Fibroblast of lung (primary cell): ENCODE data around the gene KCNMA1. TPM values are rescaled to one million over a fixed set of nuclear protein-coding genes. Genes with fewer than 3 reads are reported as not detected.

ENCODE experiments used
- DNase-seq, 2 donors: peaks; one replicate each; pipeline versions ENCODE4 v3.0.0 to v3.0.0-alpha.2; 2010; ENCODE audit warnings: low read depth in 2 of 2
- H2AFZ ChIP-seq: 2 replicates; pipeline ENCODE4 v1.5.1; 2012; ENCODE audit warnings: low read length, control low read depth, inconsistent platforms
- H3K27ac ChIP-seq: 2 replicates; pipeline ENCODE4 v1.5.1; 2011; ENCODE audit warnings: low read length, control low read depth; ENCODE audit not compliant: insufficient read depth
- H3K27me3 ChIP-seq: 2 replicates; pipeline ENCODE4 v1.5.1; 2011; ENCODE audit warnings: mild to moderate bottlenecking, low read length; ENCODE audit not compliant: control insufficient read depth, insufficient read depth
- H3K36me3 ChIP-seq: 2 replicates; pipeline ENCODE4 v1.5.1; 2011; ENCODE audit warnings: low read length; ENCODE audit not compliant: control insufficient read depth, insufficient read depth
- H3K4me1 ChIP-seq: 2 replicates; pipeline ENCODE4 v1.5.1; 2011; ENCODE audit warnings: low read length; ENCODE audit not compliant: control insufficient read depth, insufficient read depth; ENCODE audit errors: extremely low read depth
- H3K4me2 ChIP-seq: 2 replicates; pipeline ENCODE4 v1.5.1; 2011; ENCODE audit warnings: low read length, control low read depth; ENCODE audit not compliant: insufficient read depth; ENCODE audit errors: extremely low read depth
- H3K4me3 ChIP-seq, 4 experiments: fragments of 200-600 bp in 1 of 4; sonication (generic) in 1 of 4; replicated peaks in 1 of 4; 2 replicates each; pipeline ENCODE4 v1.5.1; 2011 to 2016; ENCODE audit warnings: low read length in 4 of 4, low read depth in 3 of 4, mild to moderate bottlenecking in 3 of 4, control low read depth in 2 of 4, inconsistent platforms in 1 of 4, mixed read lengths in 1 of 4; ENCODE audit not compliant: insufficient read depth in 1 of 4; ENCODE audit errors: control extremely low read depth in 1 of 4
- H3K79me2 ChIP-seq: 2 replicates; pipeline ENCODE4 v1.5.1; 2012; ENCODE audit warnings: mild to moderate bottlenecking, low read length, inconsistent platforms; ENCODE audit not compliant: control insufficient read depth, insufficient read depth
- H3K9ac ChIP-seq: 2 replicates; pipeline ENCODE4 v1.5.1; 2011; ENCODE audit warnings: mild to moderate bottlenecking, low read length, control low read depth; ENCODE audit not compliant: insufficient read depth
- H3K9me3 ChIP-seq: 2 replicates; pipeline ENCODE4 v1.5.1; 2012; ENCODE audit warnings: low read depth, low read length; ENCODE audit not compliant: control insufficient read depth, insufficient read depth
- H4K20me1 ChIP-seq: 2 replicates; pipeline ENCODE4 v1.5.1; 2011; ENCODE audit warnings: low read length; ENCODE audit not compliant: control insufficient read depth, insufficient read depth; ENCODE audit errors: extremely low read depth
- CTCF ChIP-seq, 2 donors: IDR thresholded peaks in 1 of 2; conservative IDR thresholded peaks in 1 of 2; 1 replicate in 1 of 2; 2 replicates in 1 of 2; pipeline ENCODE4 v1.5.1; 2011 to 2012; ENCODE audit warnings: low read length in 2 of 2, control low read depth in 1 of 2, inconsistent platforms in 1 of 2, low read depth in 1 of 2, mild to moderate bottlenecking in 1 of 2
- EZH2 ChIP-seq: IDR thresholded peaks from 2 replicates; pipeline ENCODE4 v1.5.1; 2012; ENCODE audit warnings: low read length, control low read depth, mild to moderate bottlenecking; ENCODE audit errors: missing control alignments
- polyA minus RNA-seq: library from RNA; depleted of rRNA, polyadenylated mRNA; stranded (reverse); fragments of >200 nt; gene quantifications from 2 replicates; pipeline ENCODE4 v1.2.3, GENCODE V29; 2011; ENCODE audit warnings: low replicate concordance
- polyA plus RNA-seq, 2 donors: library from polyadenylated mRNA; depleted of rRNA in 1 of 2; stranded (reverse) in 1 of 2; unstranded in 1 of 2; fragments of >200 nt; gene quantifications; 2 replicates each; pipeline ENCODE4 v1.2.1, GENCODE V29; 2011 to 2012; ENCODE audit warnings: missing spikeins in 1 of 2
- total RNA-seq: library from RNA; depleted of rRNA; stranded (reverse); fragments of >200 nt; gene quantifications from 2 replicates; pipeline ENCODE4 v1.2.1, GENCODE V29; 2014

Gene KCNMA1
- total RNA-seq: 103 and 138 TPM in 2 replicates
- polyA plus RNA-seq: 31.0 and 70.0 TPM in 2 replicates
- polyA plus RNA-seq (2012): 23.3 and 68.0 TPM in 2 replicates
- polyA minus RNA-seq: 53.2 and 116 TPM in 2 replicates

- peak; percentile 40 to 48 for DNase-seq
- Histone ChIP-seq H3K27me3 (no peaks in the 10 kb centered on the region), H3K79me2 (peaks cover 36% of the 10 kb centered on the region), H3K4me1 (peaks cover 4% of the 10 kb centered on the region), H3K9me3 (no peaks in the 10 kb centered on the region), H3K9ac (peak within 1 kb of the TSS; percentile 55), H3K36me3 (no peaks in the 10 kb centered on the region), H3K4me3 (peak within 1 kb of the TSS; percentile 76 to 89 (median 85)), H3K4me2 (peak within 1 kb of the TSS; percentile 91), H2AFZ (peak within 1 kb of the TSS; percentile 85), H3K27ac (peak within 1 kb of the TSS; percentile 48), H4K20me1 (no peaks in the 10 kb centered on the region)
- TF ChIP-seq CTCF (conservative IDR thresholded peaks at IDR 0.05 in 1 of 2, IDR thresholded peaks at IDR 0.05 in 1 of 2; ENCODE audit: low read depth in 1 of 2, low read length in 2 of 2) (no peak), EZH2 (no peak)
Measured at GRCh38 chr10:77637532-77638320, at the start of gene KCNMA1. Gene KCNMA1, minus strand, starts transcription at chr10:77637808.

DNA sequence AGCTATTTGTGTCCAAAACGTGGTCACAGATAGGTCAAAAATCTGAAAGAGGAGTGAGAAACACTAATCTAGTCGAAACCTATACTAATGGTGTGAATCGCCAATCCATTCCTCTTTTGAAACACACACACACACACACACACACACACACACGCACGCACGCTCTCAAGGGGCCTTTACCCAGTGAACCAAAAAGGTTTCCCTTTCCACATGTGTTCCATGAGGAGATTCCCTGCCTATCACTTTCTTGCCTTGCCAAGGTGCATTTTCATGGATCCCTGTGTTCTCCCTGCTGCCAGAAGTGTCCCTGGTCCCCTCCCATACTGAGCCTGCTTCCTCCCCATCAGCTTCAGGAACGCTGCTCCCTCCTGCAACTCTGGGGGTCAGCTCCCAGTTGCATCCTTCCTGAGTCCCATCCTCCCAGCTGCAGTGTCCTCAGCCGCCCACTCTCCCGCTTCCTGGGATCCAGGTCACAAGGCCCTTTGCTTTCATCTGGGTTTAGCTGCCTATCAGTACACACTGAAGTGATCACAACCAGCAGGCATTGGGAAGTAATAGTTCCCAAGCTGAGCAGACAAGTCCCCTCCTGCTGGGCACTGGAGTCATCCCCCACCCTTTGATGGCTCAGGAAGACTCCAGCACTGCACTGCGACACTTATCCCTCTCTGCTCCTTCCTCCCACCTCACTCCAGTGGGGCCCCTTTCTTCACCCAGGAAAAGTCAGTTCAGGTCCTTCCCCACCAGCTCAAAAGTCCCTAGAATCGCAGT, 49.2 kb upstream of the KCNMA1 start:
- H3K27me3 ChIP-seq: peaks cover 45% of the 10 kb centered on the region

More for the DNA sequence above, 49.2 kb upstream of the KCNMA1 start:
- TF ChIP-seq CTCF (conservative IDR thresholded peaks at IDR 0.05 in 1 of 2, IDR thresholded peaks at IDR 0.05 in 1 of 2; ENCODE audit: low read depth in 1 of 2, low read length in 2 of 2) (no peak), EZH2 (no peak)
- H3K9ac ChIP-seq: no peak overlapping the region
- H3K79me2 ChIP-seq: no peaks in the 10 kb centered on the region
- H3K9me3 ChIP-seq: no peaks in the 10 kb centered on the region
- no peaks in the 10 kb centered on the region for H4K20me1 ChIP-seq
- H3K36me3 ChIP-seq: no peaks in the 10 kb centered on the region
- no peak overlapping the region for H2AFZ ChIP-seq
- no peak overlapping the region for H3K4me2 ChIP-seq
- H3K4me1 ChIP-seq: no peaks in the 10 kb centered on the region
- no peak overlapping the region for H3K4me3 ChIP-seq
- no peak for DNase-seq
- no peak overlapping the region for H3K27ac ChIP-seq
